GM23248 (cell line): ENCODE measurements around the gene KIAA1958.

Source experiments
- EZH2 ChIP-seq: fragments of 200-600 bp; sonication (generic); IDR thresholded peaks from 2 replicates; pipeline ENCODE4 v1.6.1; 2018; ENCODE audit warnings: antibody characterized with exemption, mild to moderate bottlenecking; ENCODE audit not compliant: insufficient read depth, poor library complexity, severe bottlenecking
- EZH2phosphoT487 ChIP-seq: fragments of 200-600 bp; sonication (generic); IDR thresholded peaks from 2 replicates; pipeline ENCODE4 v1.6.1; 2018; ENCODE audit warnings: antibody characterized with exemption, moderate library complexity, mild to moderate bottlenecking, low read depth; ENCODE audit not compliant: insufficient read depth

- no peak for TF ChIP-seq EZH2
- TF ChIP-seq EZH2phosphoT487: no peak
These were observed 576 bp downstream of the KIAA1958 start for GRCh38 chr9:112487008-112487798.
